SJSA1 (cell line): ENCODE results near the gene PAFAH1B1. TPM values are rescaled to one million over a fixed set of nuclear protein-coding genes. Genes with fewer than 3 reads are reported as not detected.

Experiments used
- DNase-seq, 2 experiments: peaks; one replicate each; pipeline ENCODE4 v3.0.0-alpha.2; 2015 to 2020; ENCODE audit warnings: low spot score in 2 of 2, low read depth in 1 of 2
- H3K27ac ChIP-seq: fragments of 250-450 bp; sonication (Bioruptor Pico); 2 replicates; pipeline ENCODE4 v1.5.1; 2020; ENCODE audit warnings: mild to moderate bottlenecking, moderate library complexity
- H3K27me3 ChIP-seq: fragments of 250-450 bp; sonication (Bioruptor Pico); replicated peaks from 2 replicates; pipeline ENCODE4 v1.5.1; 2020; ENCODE audit warnings: mild to moderate bottlenecking, moderate library complexity
- H3K36me3 ChIP-seq: fragments of 250-450 bp; sonication (Bioruptor Pico); 2 replicates; pipeline ENCODE4 v1.5.1; 2020; ENCODE audit warnings: mild to moderate bottlenecking
- H3K4me1 ChIP-seq: fragments of 250-450 bp; sonication (Bioruptor Pico); replicated peaks from 2 replicates; pipeline ENCODE4 v1.6.1; 2021; ENCODE audit warnings: mild to moderate bottlenecking
- H3K4me3 ChIP-seq: fragments of 250-450 bp; sonication (Bioruptor Pico); 2 replicates; pipeline ENCODE4 v1.5.1; 2020; ENCODE audit warnings: mild to moderate bottlenecking
- H3K9me3 ChIP-seq: fragments of 250-450 bp; sonication (Bioruptor Pico); replicated peaks from 2 replicates; pipeline ENCODE4 v1.5.1; 2020; ENCODE audit warnings: mild to moderate bottlenecking
- total RNA-seq: library from RNA; depleted of rRNA; stranded (reverse); fragments of >200 nt; shearing (Covaris generic); gene quantifications from 2 replicates; pipeline ENCODE4 v1.2.3, GENCODE V29; 2014

PAFAH1B1 gene
- total RNA-seq, 1 experiment from 2014 or later = 87.2 TPM

DNA sequence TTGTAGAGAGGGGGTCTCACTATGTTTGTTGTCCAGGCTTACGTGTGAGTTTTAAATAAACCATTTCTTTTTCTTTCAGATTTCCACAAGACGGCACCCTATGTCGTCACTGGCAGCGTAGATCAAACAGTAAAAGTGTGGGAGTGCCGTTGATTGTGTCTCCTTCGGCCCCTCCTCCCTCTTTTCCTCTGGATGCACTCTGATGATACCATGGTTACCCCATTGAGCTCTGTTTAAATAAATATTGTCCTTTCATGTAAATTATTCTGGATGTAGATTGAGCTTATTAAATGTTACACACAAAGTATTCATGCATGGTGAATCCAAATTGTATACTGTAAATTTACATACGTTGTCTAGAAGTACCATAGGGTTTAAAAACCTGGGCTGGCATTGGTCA is 88.2 kb downstream of the PAFAH1B1 start:
- Histone ChIP-seq H3K27me3 (no peaks in the 10 kb centered on the region), H3K4me1 (no peaks in the 10 kb centered on the region; the same call in 1 of the 2 replicates), H3K4me3 (no peak overlapping the region), H3K27ac (no peak overlapping the region), H3K9me3 (no peaks in the 10 kb centered on the region), H3K36me3 (peaks cover 77% of the 10 kb centered on the region)
- no peak for DNase-seq

DNA sequence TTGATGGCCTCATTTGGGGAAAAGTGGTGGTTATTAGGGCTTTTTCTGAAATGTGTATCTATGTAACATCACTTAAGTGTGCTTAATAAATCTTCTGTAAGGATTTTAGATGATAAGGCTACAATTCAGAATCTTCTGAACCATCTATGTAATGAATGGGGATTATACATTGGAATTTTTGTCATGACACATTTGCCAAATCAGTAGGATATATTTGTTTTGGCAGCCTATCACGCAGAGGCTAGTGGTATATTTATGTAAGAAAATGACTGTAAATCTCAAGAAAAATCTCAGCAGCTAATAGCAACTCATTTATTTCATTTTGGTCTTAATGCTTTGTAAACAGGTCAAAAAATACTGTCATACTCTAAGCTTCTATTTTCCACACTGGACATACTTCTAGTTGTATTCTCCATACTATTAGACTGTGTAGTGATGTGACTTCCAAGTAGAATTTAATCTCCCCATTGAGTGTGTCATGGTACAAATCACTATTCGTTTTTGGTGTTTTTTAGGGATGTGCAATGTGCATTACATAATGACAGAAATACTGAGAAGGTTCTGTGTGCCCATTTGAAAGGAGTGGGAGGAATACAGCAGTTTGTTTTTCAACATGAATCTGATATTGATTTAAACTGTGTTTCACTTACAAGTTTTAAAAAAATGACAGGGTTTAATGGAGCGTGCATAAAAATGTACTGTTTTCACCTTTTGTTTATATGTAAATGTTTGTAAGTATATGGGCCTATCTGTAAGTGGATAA is 88.9 kb downstream of the PAFAH1B1 start:
- peaks cover 72% of the 10 kb centered on the region for H3K36me3 ChIP-seq
- H3K27me3 ChIP-seq = no peaks in the 10 kb centered on the region
- no peak for DNase-seq

DNA sequence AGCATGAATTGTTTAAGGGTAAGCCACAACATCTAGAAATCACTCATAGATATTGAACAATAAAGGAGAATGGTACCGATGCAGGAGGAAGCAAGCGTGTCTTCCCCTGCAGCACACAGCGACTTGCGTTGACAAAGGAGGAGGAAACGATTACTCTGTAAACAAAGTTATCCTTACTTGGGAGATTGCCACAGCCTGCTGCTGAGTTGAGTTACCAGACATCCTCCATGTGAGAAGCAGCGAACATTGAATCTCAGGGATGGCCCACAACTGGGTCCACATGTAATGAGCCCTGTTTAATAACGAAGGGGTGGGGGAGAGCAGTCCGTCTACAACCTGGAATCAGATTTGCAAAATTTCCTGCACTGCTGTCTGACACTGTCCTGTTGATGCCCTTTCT is 90.5 kb downstream of the PAFAH1B1 start:
- no peak for DNase-seq
- peaks cover 62% of the 10 kb centered on the region for H3K36me3 ChIP-seq

More for the DNA sequence above, 88.9 kb downstream of the PAFAH1B1 start:
- Histone ChIP-seq H3K4me1 (no peaks in the 10 kb centered on the region; the same call in 1 of the 2 replicates), H3K4me3 (no peak overlapping the region), H3K27ac (no peak overlapping the region), H3K9me3 (no peaks in the 10 kb centered on the region)

DNA sequence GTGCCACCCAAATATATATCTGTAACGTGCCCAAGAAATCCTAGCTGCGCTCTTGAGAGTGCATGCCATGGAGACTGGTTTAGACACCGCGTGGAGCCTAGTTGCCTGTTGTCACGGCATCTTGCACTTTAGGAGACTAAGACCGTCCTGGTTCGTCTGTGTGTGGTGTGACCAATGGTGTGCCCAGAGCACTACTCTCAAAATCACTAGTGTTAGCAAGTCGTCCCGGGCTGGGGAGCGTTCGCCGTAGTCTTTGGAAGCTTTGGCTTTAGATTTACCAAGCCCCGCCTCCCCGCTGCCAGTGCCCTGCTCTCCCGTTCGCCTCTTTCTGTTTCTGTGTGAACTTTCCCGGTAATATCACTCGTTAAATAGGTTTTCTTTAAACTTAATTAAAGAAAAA is 91.1 kb downstream of the PAFAH1B1 start:
- no peaks in the 10 kb centered on the region; the same call in 1 of the 2 replicates for H3K4me1 ChIP-seq

More for the DNA sequence above, 90.5 kb downstream of the PAFAH1B1 start:
- H3K9me3 ChIP-seq = no peaks in the 10 kb centered on the region
- H3K4me3 ChIP-seq = no peak overlapping the region
- H3K27ac ChIP-seq = no peak overlapping the region
- H3K27me3 ChIP-seq = no peaks in the 10 kb centered on the region
- H3K4me1 ChIP-seq = no peaks in the 10 kb centered on the region; the same call in 1 of the 2 replicates

DNA sequence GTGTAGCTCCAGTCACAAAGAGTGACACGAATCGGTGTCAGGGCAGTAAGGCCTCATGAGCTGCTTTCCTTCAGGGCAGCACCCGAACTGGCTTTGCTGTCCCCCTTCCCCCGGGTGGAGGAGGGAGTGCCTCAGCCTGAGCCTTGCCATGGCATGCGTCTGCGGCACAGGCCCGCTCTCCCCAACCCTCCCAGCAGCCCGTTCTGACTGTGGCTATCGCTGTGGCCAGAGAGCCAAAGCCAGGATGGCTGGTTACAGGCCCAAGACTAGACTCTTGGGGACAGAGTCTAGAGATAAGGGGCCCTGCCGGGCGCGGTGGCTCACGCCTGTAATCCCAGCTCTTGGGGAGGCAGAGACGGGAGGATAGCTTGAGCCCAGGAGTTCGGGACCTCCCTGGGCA is 92.2 kb downstream of the PAFAH1B1 start:
- Histone ChIP-seq H3K36me3 (peaks cover 58% of the 10 kb centered on the region), H3K9me3 (no peaks in the 10 kb centered on the region), H3K27ac (no peak overlapping the region), H3K4me1 (no peaks in the 10 kb centered on the region; the same call in 1 of the 2 replicates), H3K27me3 (no peaks in the 10 kb centered on the region), H3K4me3 (no peak overlapping the region)
- no peak for DNase-seq

More for the DNA sequence above, 91.1 kb downstream of the PAFAH1B1 start:
- H3K9me3 ChIP-seq = no peaks in the 10 kb centered on the region
- H3K27ac ChIP-seq = no peak overlapping the region
- DNase-seq = no peak
- no peak overlapping the region for H3K4me3 ChIP-seq
- H3K36me3 ChIP-seq = peaks cover 62% of the 10 kb centered on the region
- no peaks in the 10 kb centered on the region for H3K27me3 ChIP-seq

DNA sequence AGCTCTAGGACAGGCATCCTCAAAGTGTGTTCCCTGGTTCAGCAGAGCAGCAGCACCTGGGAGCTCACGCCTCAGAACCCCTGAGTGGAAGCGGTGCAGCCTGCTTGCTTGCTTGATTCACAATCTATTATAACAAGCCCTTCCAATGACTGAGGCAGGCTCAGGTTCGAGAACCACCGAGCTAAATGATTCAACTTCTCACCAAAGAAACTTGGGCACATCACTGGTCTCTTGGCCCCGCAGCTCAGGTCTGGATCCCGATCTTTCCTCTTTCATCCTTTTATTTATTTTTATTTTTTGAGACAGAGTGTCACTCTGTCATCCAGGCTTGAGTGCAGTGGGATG is 93.6 kb downstream of the PAFAH1B1 start:
- Histone ChIP-seq H3K36me3 (peaks cover 55% of the 10 kb centered on the region), H3K27me3 (no peaks in the 10 kb centered on the region), H3K9me3 (no peaks in the 10 kb centered on the region), H3K4me1 (no peaks in the 10 kb centered on the region; the same call in 1 of the 2 replicates), H3K4me3 (no peak overlapping the region), H3K27ac (no peak overlapping the region)
- no peak for DNase-seq

DNA sequence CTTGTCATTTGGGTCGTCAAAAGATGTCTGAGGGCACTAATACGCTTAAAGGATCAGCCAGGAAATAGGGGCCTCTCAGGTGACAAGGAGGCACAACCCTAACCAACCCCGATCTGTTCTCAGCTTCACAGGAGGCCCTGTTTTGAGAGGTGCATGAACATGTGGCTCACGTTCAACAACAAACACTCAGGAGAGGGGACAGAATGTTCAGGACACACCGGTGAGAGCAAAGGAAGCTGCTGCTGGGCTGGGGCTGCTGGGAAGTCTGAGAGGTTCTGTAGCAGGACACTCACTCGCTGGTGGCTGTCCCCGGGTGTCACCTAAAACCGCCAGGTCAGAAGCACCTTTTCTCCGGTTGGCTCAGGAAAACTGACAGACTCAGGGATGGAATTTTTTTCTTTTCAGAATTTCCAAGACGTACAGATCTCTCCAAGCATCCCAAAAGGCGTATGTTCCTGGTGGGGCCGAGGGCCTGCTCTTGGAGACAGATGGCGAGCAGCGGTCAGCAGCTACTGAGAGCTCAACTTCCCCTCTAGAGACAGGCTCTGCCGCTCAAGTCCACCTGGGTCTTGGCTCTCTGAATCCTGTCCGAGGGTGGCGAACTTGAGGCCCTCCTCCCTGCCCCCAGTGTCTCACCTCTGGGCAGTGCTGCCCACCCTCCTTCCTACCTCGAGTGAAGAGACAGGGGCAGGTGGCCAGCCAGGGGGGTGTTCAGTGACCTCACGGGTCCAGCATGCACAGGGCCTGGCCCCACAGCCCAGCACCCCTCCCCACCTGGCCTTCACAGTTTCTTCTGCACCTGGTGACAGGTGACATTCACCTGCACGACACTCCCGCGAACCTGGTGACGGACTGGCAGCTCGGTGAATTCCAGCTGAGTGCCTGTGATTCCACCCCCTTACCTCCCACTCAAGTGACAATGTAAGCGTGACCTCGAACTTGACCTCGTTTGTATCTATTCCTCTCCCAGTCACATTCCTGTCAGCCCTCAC is 95.2 kb downstream of the PAFAH1B1 start:
- Histone ChIP-seq H3K27ac (no peak overlapping the region), H3K36me3 (peaks cover 51% of the 10 kb centered on the region), H3K4me1 (no peaks in the 10 kb centered on the region; the same call in 1 of the 2 replicates), H3K27me3 (no peaks in the 10 kb centered on the region), H3K9me3 (no peaks in the 10 kb centered on the region), H3K4me3 (no peak overlapping the region)
- no peak for DNase-seq

DNA sequence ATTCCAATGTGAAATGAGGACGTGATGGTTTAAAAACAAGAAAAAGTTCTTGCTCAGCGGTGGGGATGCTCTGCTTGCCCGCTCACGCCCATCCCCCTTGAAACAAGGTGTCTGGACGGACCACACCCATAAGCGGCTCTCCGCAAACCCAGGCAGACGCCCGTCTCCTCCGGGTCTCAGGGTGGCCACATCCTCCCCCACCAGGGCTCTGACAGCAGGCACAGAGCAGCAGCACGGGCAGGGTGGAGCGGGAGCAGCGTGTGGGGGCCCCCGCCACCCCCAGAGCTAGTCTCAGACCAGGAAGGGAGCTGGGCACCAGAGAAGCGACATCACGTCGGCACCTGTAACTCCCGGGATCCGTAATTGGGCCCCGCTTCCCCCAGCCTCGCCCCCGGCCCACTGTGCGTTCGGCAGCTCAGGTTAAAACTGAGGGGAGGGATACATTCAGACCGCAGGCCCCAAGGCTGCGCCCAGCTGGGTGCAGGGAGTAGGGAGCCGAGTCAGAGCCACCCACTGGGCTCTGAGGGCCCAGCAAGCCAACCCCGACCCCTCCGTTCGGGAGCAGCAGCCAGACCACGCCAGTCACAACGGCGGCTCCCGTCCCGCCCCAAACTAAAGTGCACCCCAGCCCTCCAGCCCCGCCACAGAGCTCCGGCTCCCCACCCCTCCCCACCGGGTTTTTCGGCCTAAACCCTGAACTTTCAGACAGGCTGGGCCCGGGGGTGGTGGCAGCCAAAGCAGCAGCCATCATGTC is 96.1 kb downstream of the PAFAH1B1 start:
- no peak for DNase-seq
- H3K36me3 ChIP-seq = peaks cover 47% of the 10 kb centered on the region
- H3K4me1 ChIP-seq = no peaks in the 10 kb centered on the region; the same call in 1 of the 2 replicates
- H3K27me3 ChIP-seq = no peaks in the 10 kb centered on the region
- no peaks in the 10 kb centered on the region for H3K9me3 ChIP-seq
- no peak overlapping the region for H3K27ac ChIP-seq
- H3K4me3 ChIP-seq = no peak overlapping the region

DNA sequence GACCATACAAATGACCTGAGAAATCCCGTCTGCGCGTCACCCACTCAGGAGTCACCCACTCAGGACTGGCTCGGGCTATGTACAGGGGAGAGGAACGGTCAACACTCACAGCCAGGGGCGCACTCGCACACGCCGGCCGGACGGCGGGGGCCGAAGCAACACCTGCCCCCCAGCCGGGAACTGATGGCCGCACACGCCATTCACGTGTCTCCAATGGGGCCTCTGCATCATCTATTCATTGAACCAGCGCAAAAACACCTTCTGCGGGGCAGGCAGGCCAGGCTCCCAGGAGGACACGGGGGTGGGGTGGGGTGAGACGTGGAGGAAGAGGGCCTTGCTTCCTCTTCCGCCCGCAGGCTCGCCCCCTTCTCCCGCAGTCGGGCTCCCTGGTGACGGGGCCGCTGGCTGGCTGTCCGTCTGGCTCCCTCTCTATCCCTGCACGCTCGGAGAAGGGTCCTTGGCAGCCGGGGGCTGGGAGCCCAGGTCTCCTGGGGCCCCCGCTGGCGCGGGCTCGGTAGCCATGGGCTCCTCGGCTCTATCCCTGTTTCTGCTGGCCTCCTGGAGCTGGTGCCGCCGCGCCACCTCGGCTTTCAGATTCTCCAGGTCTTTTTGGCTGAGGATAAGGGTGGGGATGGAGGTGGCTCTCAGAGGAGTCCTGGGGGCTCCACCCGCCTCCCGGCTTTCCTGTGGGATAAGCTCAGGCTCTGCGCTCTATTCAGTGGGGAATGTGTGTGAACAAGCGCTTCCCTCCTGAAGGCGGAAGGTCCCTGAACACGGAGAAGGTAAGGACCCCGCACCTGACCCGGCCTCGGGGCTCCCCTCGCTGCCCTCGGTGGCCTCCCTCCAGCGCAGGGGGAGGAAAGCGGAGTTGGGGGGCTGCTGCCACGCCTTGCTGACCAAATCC is 97.0 kb downstream of the PAFAH1B1 start:
- no peaks in the 10 kb centered on the region for H3K27me3 ChIP-seq
- DNase-seq = no peak
- no peak overlapping the region for H3K27ac ChIP-seq
- H3K4me1 ChIP-seq = no peaks in the 10 kb centered on the region; the same call in 1 of the 2 replicates
- no peak overlapping the region for H3K4me3 ChIP-seq
- H3K9me3 ChIP-seq = no peaks in the 10 kb centered on the region
- peaks cover 50% of the 10 kb centered on the region for H3K36me3 ChIP-seq

DNA sequence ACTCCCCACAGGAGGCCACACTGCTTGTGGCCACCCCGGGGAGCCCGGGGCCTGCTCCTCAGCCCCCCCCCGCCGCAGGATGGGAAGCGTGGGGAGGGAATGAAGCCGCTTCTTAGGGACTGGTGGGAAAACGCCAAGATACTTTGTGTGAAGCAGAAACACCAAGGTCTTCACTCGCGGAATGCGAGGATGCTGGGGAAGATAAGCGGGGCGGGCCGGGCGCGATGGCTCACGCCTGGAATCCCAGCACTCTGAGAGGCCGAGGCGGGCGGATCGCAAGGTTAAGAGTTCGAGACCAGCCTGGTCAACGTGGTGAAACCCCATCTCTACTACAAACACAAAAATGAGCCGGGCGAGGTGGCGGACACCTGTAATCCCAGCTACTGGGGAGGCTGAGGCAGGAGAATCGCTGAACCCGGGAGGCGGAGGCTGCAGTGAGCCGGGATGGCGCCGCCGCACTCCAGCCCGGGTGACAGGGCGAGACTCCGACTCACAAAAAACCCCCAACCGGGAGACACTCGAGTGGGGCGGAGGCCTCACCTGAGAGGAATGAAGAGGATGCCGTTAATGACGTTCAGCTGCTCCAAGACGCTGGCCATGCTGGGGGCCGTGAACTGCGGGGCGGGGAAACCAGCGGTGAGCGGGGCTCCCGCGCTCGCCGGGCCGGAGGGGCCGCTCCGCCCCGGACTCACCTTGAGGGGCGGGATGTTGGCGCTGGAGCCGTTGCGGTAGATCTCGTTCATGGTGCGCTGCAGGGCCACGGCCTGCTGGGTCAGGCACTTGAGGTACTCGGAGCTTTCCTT is 97.8 kb downstream of the PAFAH1B1 start:
- H3K27ac ChIP-seq = no peak overlapping the region
- H3K9me3 ChIP-seq = no peaks in the 10 kb centered on the region
- peaks cover 56% of the 10 kb centered on the region for H3K36me3 ChIP-seq
- DNase-seq = peak in 1 of 2 experiments; percentile 38
- no peaks in the 10 kb centered on the region; the same call in 1 of the 2 replicates for H3K4me1 ChIP-seq
- H3K4me3 ChIP-seq = no peak overlapping the region
- H3K27me3 ChIP-seq = no peaks in the 10 kb centered on the region

DNA sequence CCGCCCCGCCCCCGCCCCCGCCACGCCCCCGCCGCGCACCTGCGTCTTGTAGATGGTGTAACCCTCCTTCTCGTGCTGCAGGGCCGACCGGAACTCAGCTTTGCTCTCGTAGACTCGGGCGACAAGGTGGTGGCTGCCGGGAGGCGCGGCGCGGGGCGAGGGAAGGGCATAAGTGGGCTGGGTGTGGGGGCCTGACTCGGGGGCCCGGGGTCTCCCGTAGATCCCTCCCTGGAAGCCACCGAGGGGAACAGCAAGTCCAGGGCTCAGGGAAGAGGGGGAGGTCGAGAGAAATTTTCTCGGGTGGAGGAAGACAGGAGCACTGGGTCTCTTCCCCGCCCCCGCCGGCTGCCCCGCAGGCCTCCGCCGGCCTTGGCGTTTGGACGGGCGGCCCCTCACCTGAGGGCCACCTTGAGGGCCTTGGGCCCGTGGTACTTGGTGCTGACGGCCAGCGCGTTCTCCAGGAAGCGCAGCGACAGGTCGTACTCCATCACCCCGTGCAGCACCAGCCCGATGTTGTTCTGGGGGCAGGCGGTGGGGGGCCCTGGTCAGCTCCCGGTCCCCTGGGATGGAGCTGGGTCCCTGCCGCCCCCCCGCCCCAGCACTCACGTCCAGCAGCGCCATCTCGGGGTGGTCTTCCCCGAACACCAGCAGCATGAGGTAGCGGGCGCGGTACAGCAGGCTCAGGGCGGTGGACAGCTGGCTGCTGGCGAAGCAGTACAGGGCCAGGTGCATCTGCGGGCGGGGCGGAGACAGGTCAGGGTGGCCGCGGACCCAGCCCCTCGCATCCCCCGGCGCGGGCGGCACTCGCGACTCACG is 98.7 kb downstream of the PAFAH1B1 start:
- Histone ChIP-seq H3K36me3 (peaks cover 61% of the 10 kb centered on the region), H3K9me3 (no peaks in the 10 kb centered on the region), H3K4me3 (no peak overlapping the region), H3K4me1 (no peaks in the 10 kb centered on the region; the same call in 1 of the 2 replicates), H3K27me3 (no peaks in the 10 kb centered on the region), H3K27ac (no peak overlapping the region)
- peak in 1 of 2 experiments; percentile 41 for DNase-seq
